IMR-90 (cell line): ENCODE results near the gene PSMD12. TPM values are rescaled to one million over a fixed set of nuclear protein-coding genes. Genes with fewer than 3 reads are reported as not detected.
A peak's percentile ranks its signal among the peaks of the same experiment; 100 is the strongest.

Source experiments
- ATAC-seq: fragments of 200-7000 bp; cut with Tn5 transposase; 2 replicates; pipeline ENCODE4 v1.9.1; 2020; ENCODE audit warnings: low read depth, mild to moderate bottlenecking, moderate library complexity
- BruUV-seq: library from RNA; stranded (reverse); fragments of 400-500 nt; replicated peaks from 2 replicates; lab custom pipeline; 2021; lab: Mats Ljungman, UMichigan
- CTCF ChIA-PET: fragments of 300-600 bp; formaldehyde crosslinking; extraction: SDS; loops from one replicate; lab custom pipeline; 2021; ENCODE audit warnings: antibody characterized with exemption; lab: Yijun Ruan, JAX
- POLR2A ChIA-PET: fragments of 300-600 bp; sonication (Branson Sonifier 250); formaldehyde crosslinking; loops from one replicate; lab custom pipeline; 2022; ENCODE audit warnings: antibody characterized with exemption; ENCODE audit not compliant: unreplicated experiment; lab: Charles Lee
- DNase-seq: peaks from one replicate; pipeline ENCODE4 v3.0.0; 2013
- H2AFZ ChIP-seq: replicated peaks from 2 replicates; pipeline ENCODE3; 2013; ENCODE audit warnings: low read length, mild to moderate bottlenecking; ENCODE audit not compliant: poor library complexity
- H2AK5ac ChIP-seq: 2 replicates; pipeline ENCODE4 v1.6.1; 2013; ENCODE audit warnings: low read depth, low read length, inconsistent platforms
- H2AK9ac ChIP-seq: replicated peaks from 2 replicates; pipeline ENCODE3; 2013; ENCODE audit warnings: mild to moderate bottlenecking, low read depth, low read length, moderate library complexity; ENCODE audit not compliant: poor library complexity
- H2BK120ac ChIP-seq: 2 replicates; pipeline ENCODE4 v1.6.1; 2013; ENCODE audit warnings: low read depth, low read length, inconsistent platforms
- H2BK15ac ChIP-seq: 3 replicates; pipeline ENCODE4 v1.6.1; 2013; ENCODE audit warnings: low read depth, low read length, inconsistent platforms
- H2BK20ac ChIP-seq: 2 replicates; pipeline ENCODE4 v1.6.1; 2013; ENCODE audit warnings: low read depth, mild to moderate bottlenecking, inconsistent platforms, low read length, moderate library complexity
- H2BK5ac ChIP-seq: 2 replicates; pipeline ENCODE4 v1.6.1; 2013; ENCODE audit warnings: mild to moderate bottlenecking, low read depth, low read length, inconsistent platforms; ENCODE audit not compliant: poor library complexity, severe bottlenecking
- H3K14ac ChIP-seq: replicated peaks from 2 replicates; pipeline ENCODE4 v1.6.1; 2013; ENCODE audit warnings: low read depth, low read length, inconsistent platforms
- H3K18ac ChIP-seq: 2 replicates; pipeline ENCODE4 v1.6.1; 2013; ENCODE audit warnings: low read depth, low read length, control low read depth
- H3K23ac ChIP-seq: 2 replicates; pipeline ENCODE4 v1.6.1; 2013; ENCODE audit warnings: low read depth, low read length, inconsistent platforms
- H3K27ac ChIP-seq: 2 replicates; pipeline ENCODE4 v1.5.1; 2013; ENCODE audit warnings: mild to moderate bottlenecking, control low read depth, low read length; ENCODE audit not compliant: insufficient read depth
- H3K27me3 ChIP-seq: 2 replicates; pipeline ENCODE4 v1.6.1; 2013; ENCODE audit warnings: low read length; ENCODE audit not compliant: control insufficient read depth, insufficient read depth
- H3K36me3 ChIP-seq: 2 replicates; pipeline ENCODE4 v1.6.1; 2013; ENCODE audit warnings: low read length, mixed read lengths; ENCODE audit not compliant: control insufficient read depth, insufficient read depth
- H3K4ac ChIP-seq: 2 replicates; pipeline ENCODE4 v1.6.1; 2013; ENCODE audit warnings: low read depth, low read length, inconsistent platforms
- H3K4me1 ChIP-seq: 2 replicates; pipeline ENCODE4 v1.6.1; 2013; ENCODE audit warnings: low read length, mixed read lengths; ENCODE audit not compliant: control insufficient read depth, insufficient read depth
- H3K4me2 ChIP-seq: 2 replicates; pipeline ENCODE4 v1.6.1; 2013; ENCODE audit warnings: low read depth, mild to moderate bottlenecking, control low read depth, low read length, moderate library complexity
- H3K4me3 ChIP-seq: 2 replicates; pipeline ENCODE4 v1.5.1; 2013; ENCODE audit warnings: low read depth, mild to moderate bottlenecking, control low read depth, low read length, moderate library complexity; ENCODE audit not compliant: insufficient read depth
- H3K56ac ChIP-seq: 2 replicates; pipeline ENCODE4 v1.6.1; 2013; ENCODE audit warnings: low read length, inconsistent platforms; ENCODE audit not compliant: insufficient read depth; ENCODE audit errors: extremely low read depth
- H3K79me1 ChIP-seq, 2 experiments: 2 replicates each; pipeline ENCODE4 v1.6.1; 2013; ENCODE audit warnings: low read length in 2 of 2, inconsistent platforms in 1 of 2, low read depth in 1 of 2
- H3K9ac ChIP-seq: 2 replicates; pipeline ENCODE4 v1.6.1; 2013; ENCODE audit warnings: low read depth, low read length, control low read depth
- H3K9me1 ChIP-seq: 2 replicates; pipeline ENCODE4 v1.6.1; 2013; ENCODE audit warnings: low read length, inconsistent platforms; ENCODE audit not compliant: insufficient read depth
- H3K9me3 ChIP-seq: 2 replicates; pipeline ENCODE4 v1.6.1; 2013; ENCODE audit warnings: low read length; ENCODE audit not compliant: control insufficient read depth, insufficient read depth
- H4K20me1 ChIP-seq: 2 replicates; pipeline ENCODE4 v1.6.1; 2013; ENCODE audit warnings: low read length, inconsistent platforms; ENCODE audit not compliant: insufficient read depth
- H4K5ac ChIP-seq: 2 replicates; pipeline ENCODE4 v1.6.1; 2013; ENCODE audit warnings: mild to moderate bottlenecking, low read depth, low read length, control low read depth
- H4K8ac ChIP-seq, 2 experiments: 2 replicates each; pipeline ENCODE4 v1.6.1; 2013; ENCODE audit warnings: low read depth in 2 of 2, low read length in 2 of 2, control low read depth in 1 of 2, inconsistent platforms in 1 of 2
- H4K91ac ChIP-seq: 2 replicates; pipeline ENCODE4 v1.6.1; 2013; ENCODE audit warnings: low read depth, low read length, inconsistent platforms; ENCODE audit not compliant: insufficient read depth
- BHLHE40 ChIP-seq: fragments of 150-350 bp; IDR thresholded peaks from 2 replicates; pipeline ENCODE4 v1.6.1; 2016; ENCODE audit warnings: mild to moderate bottlenecking, low read depth, low read length
- CEBPB ChIP-seq: IDR thresholded peaks from 2 replicates; pipeline ENCODE4 v1.6.1; 2012; ENCODE audit warnings: low read depth, low read length, improper control_type of control experiment
- CHD1 ChIP-seq: IDR thresholded peaks from 2 replicates; pipeline ENCODE4 v1.6.1; 2012; ENCODE audit warnings: low read depth, low read length, improper control_type of control experiment
- CTCF ChIP-seq: conservative IDR thresholded peaks from 2 replicates; pipeline ENCODE4 v1.5.1; 2012; ENCODE audit warnings: mild to moderate bottlenecking, low read depth, low read length, improper control_type of control experiment
- ELK1 ChIP-seq: fragments of 150-350 bp; IDR thresholded peaks from 2 replicates; pipeline ENCODE4 v1.6.1; 2016; ENCODE audit warnings: low read depth, mild to moderate bottlenecking, low read length, moderate library complexity, borderline replicate concordance
- FOS ChIP-seq: fragments of 150-350 bp; IDR thresholded peaks from 2 replicates; pipeline ENCODE4 v1.6.1; 2016; ENCODE audit warnings: low read depth, low read length
- MAFK ChIP-seq: IDR thresholded peaks from 2 replicates; pipeline ENCODE4 v1.6.1; 2012; ENCODE audit warnings: low read depth, low read length, improper control_type of control experiment
- MAZ ChIP-seq: IDR thresholded peaks from 2 replicates; pipeline ENCODE4 v1.6.1; 2012; ENCODE audit warnings: low read depth, mild to moderate bottlenecking, low read length, improper control_type of control experiment, moderate library complexity, borderline replicate concordance
- MXI1 ChIP-seq: IDR thresholded peaks from 2 replicates; pipeline ENCODE4 v1.6.1; 2012; ENCODE audit warnings: low read depth, mild to moderate bottlenecking, low read length, moderate library complexity, borderline replicate concordance
- NFE2L2 ChIP-seq: fragments of 150-350 bp; IDR thresholded peaks from 2 replicates; pipeline ENCODE4 v1.6.1; 2016; ENCODE audit warnings: low read depth, mild to moderate bottlenecking, low read length
- POLR2A ChIP-seq: IDR thresholded peaks from 2 replicates; pipeline ENCODE4 v1.6.1; 2012; ENCODE audit warnings: mild to moderate bottlenecking, low read depth, low read length
- RAD21 ChIP-seq: IDR thresholded peaks from 2 replicates; pipeline ENCODE4 v1.6.1; 2012; ENCODE audit warnings: low read length, improper control_type of control experiment
- RCOR1 ChIP-seq: IDR thresholded peaks from 2 replicates; pipeline ENCODE4 v1.6.1; 2012; ENCODE audit warnings: mild to moderate bottlenecking, low read length, improper control_type of control experiment; ENCODE audit not compliant: insufficient replicate concordance
- RFX5 ChIP-seq: IDR thresholded peaks from 2 replicates; pipeline ENCODE4 v1.8.0; 2012; ENCODE audit warnings: low read depth, mild to moderate bottlenecking, low read length, moderate library complexity
- USF2 ChIP-seq: fragments of 150-350 bp; IDR thresholded peaks from 2 replicates; pipeline ENCODE4 v1.6.1; 2017; ENCODE audit warnings: mild to moderate bottlenecking, antibody characterized with exemption, low read length, low read depth
- dilution Hi-C: fragments of 300-500 bp; cut with HindIII; formaldehyde crosslinking; loops from one replicate; pipeline ENCODE4 v1.14.3; 2018; ENCODE audit warnings: low sequenced_read_pairs; ENCODE audit not compliant: unreplicated experiment
- in situ Hi-C: fragments of 300-500 bp; cut with MboI; formaldehyde crosslinking; loops from 3 replicates; pipeline ENCODE4 v1.14.3; 2019; ENCODE audit warnings: low sequenced_read_pairs, inconsistent platforms, mixed read lengths
- intact Hi-C: fragments of 100-400 bp; cut with micrococcal nuclease; formaldehyde crosslinking; loops from 2 replicates; pipeline ENCODE4 v1.10.0; 2022
- polyA plus RNA-seq, 3 experiments: library from polyadenylated mRNA; depleted of rRNA; stranded (reverse); fragments of >200 nt; gene quantifications; 2 replicates each; pipeline ENCODE4 v1.2.3, GENCODE V29; 2012; ENCODE audit warnings: low replicate concordance in 1 of 3
- total RNA-seq: library from RNA; depleted of rRNA; stranded (reverse); fragments of >200 nt; gene quantifications from 2 replicates; pipeline ENCODE4 v1.2.3, GENCODE V29; 2012

Gene PSMD12
- total and polyA plus RNA-seq, 2 of the 4 experiments (the other 2 are of a cell fraction), result 17.9 to 39.7 TPM

GRCh38 chr17:67372751-67373150 is 6.4 kb upstream of the PSMD12 start (continued):
- TF ChIP-seq CEBPB, result no peak

- H4K5ac ChIP-seq, result peak overlapping the region; percentile 90
- peaks cover 0 to 6% of the 10 kb centered on the region in 2 experiments; a peak in 2 of 4 replicates for H3K79me1 ChIP-seq
- ChIA-PET CTCF (interaction anchor here (0.6 to 1.1 kb wide), 2 partner anchors 13 to 267 kb away, joined by 3 to 4 read pairs; no protein-coding TSS in a partner anchor), POLR2A (no interaction called here)
- H3K4me2 ChIP-seq, result peak overlapping the region; percentile 81; the same call in 1 of the 2 replicates
- no peaks in the 10 kb centered on the region for H3K27me3 ChIP-seq
- in situ Hi-C loops (loop anchor here (5.0 kb wide), 1 partner anchor 318 kb away; no protein-coding TSS in a partner anchor), dilution Hi-C loops (no loop called here), intact Hi-C loops (no loop called here)
- H3K9me3 ChIP-seq, result no peaks in the 10 kb centered on the region
- peaks cover 5% of the 10 kb centered on the region for H3K4me1 ChIP-seq
- peak overlapping the region; percentile 7 for H2BK5ac ChIP-seq
- H4K8ac ChIP-seq, result no peak overlapping the region; a peak in 2 of 4 replicates
- H3K9ac ChIP-seq, result no peak overlapping the region; the same call in 1 of the 2 replicates
- no peak overlapping the region for H3K56ac ChIP-seq
- no peak overlapping the region for H3K23ac ChIP-seq
- H3K9me1 ChIP-seq, result no peaks in the 10 kb centered on the region; the same call in 1 of the 2 replicates
- no peak overlapping the region for H2AK5ac ChIP-seq
- no peak overlapping the region for H2AFZ ChIP-seq
- no peak overlapping the region for H3K27ac ChIP-seq
- H3K18ac ChIP-seq, result peak overlapping the region; percentile 43; the same call in 1 of the 2 replicates
- no peak overlapping the region; the same call in 1 of the 2 replicates for H3K14ac ChIP-seq
- H3K4ac ChIP-seq, result no peak overlapping the region
- no peak overlapping the region for H2BK20ac ChIP-seq
- no peaks in the 10 kb centered on the region; the same call in 1 of the 2 replicates for H3K36me3 ChIP-seq
- no peak overlapping the region for H2AK9ac ChIP-seq
- H2BK15ac ChIP-seq, result no peak overlapping the region
- H2BK120ac ChIP-seq, result no peak overlapping the region
- ATAC-seq, result no peak
- no TSS peak for BruUV-seq
- peaks cover 18% of the 10 kb centered on the region for H4K20me1 ChIP-seq
- H3K4me3 ChIP-seq, result no peak overlapping the region
- DNase-seq, result peak; percentile 19
- H4K91ac ChIP-seq, result no peak overlapping the region
- no peak for TF ChIP-seq RFX5
- TF ChIP-seq RAD21, result no peak
- TF ChIP-seq MAZ, result no peak
- TF ChIP-seq POLR2A, result no peak
- no peak for TF ChIP-seq RCOR1
- TF ChIP-seq FOS, result no peak
- TF ChIP-seq CHD1, result no peak
- no peak for TF ChIP-seq CTCF
- TF ChIP-seq MAFK, result no peak
- TF ChIP-seq CEBPB, result no peak
- no peak for TF ChIP-seq ELK1
- no peak for TF ChIP-seq USF2
- TF ChIP-seq MXI1, result no peak
- no peak for TF ChIP-seq NFE2L2
- TF ChIP-seq BHLHE40, result no peak
These were observed 3.3 kb upstream of the PSMD12 start for GRCh38 chr17:67369676-67370075.
